ENCODE data around the gene GAS2. TPM values are rescaled to one million over a fixed set of nuclear protein-coding genes. Genes with fewer than 3 reads are reported as not detected.

Gene GAS2
- total and polyA plus RNA-seq, 2 donors (not counting 1 experiment from before 2014, with no cell fraction given): 0.27 to 1.2 TPM

GRCh38 chr11:22707119-22707899 is 40.9 kb downstream of the GAS2 start:
- Histone ChIP-seq H3K27ac (ENCODE audit: insufficient read depth, low read length) (no peak overlapping the region), H3K27me3 (ENCODE audit: control insufficient read depth, insufficient read depth, low read length) (no peaks in the 10 kb centered on the region), H3K79me2 (ENCODE audit: control insufficient read depth, insufficient read depth, low read length) (no peaks in the 10 kb centered on the region), H2AFZ (ENCODE audit: low read length) (no peak overlapping the region), H3K4me1 (ENCODE audit: control insufficient read depth, extremely low read depth, insufficient read depth, low read length) (no peaks in the 10 kb centered on the region), H3K4me2 (ENCODE audit: extremely low read depth, insufficient read depth, low read length) (no peak overlapping the region), H3K4me3 (replicated peaks in 1 of 4; ENCODE audit: control extremely low read depth in 1 of 4, insufficient read depth in 1 of 4, low read depth in 3 of 4, low read length in 4 of 4) (no peak overlapping the region), H4K20me1 (ENCODE audit: control insufficient read depth, extremely low read depth, insufficient read depth, low read length) (no peaks in the 10 kb centered on the region), H3K9ac (ENCODE audit: insufficient read depth, low read length) (no peak overlapping the region), H3K9me3 (ENCODE audit: control insufficient read depth, insufficient read depth, low read depth, low read length) (no peaks in the 10 kb centered on the region), H3K36me3 (ENCODE audit: control insufficient read depth, insufficient read depth, low read length) (no peaks in the 10 kb centered on the region)
- TF ChIP-seq CTCF (conservative IDR thresholded peaks at IDR 0.05 in 1 of 2, IDR thresholded peaks at IDR 0.05 in 1 of 2; ENCODE audit: low read depth in 1 of 2, low read length in 2 of 2) (no peak), EZH2 (IDR thresholded peaks at IDR 0.05; ENCODE audit: low read length, missing control alignments) (no peak)
- peak; percentile 8 to 47 for DNase-seq (ENCODE audit: low read depth in 2 of 2)

- H3K36me3 ChIP-seq (ENCODE audit: control insufficient read depth, insufficient read depth, low read length): no peaks in the 10 kb centered on the region
- H3K9me3 ChIP-seq (ENCODE audit: control insufficient read depth, insufficient read depth, low read depth, low read length): no peaks in the 10 kb centered on the region
- H4K20me1 ChIP-seq (ENCODE audit: control insufficient read depth, extremely low read depth, insufficient read depth, low read length): no peaks in the 10 kb centered on the region
- no peak overlapping the region for H3K9ac ChIP-seq (ENCODE audit: insufficient read depth, low read length)
- no peak overlapping the region for H2AFZ ChIP-seq (ENCODE audit: low read length)
- H3K79me2 ChIP-seq (ENCODE audit: control insufficient read depth, insufficient read depth, low read length): no peaks in the 10 kb centered on the region
- no peak for DNase-seq (ENCODE audit: low read depth in 2 of 2)
- no peaks in the 10 kb centered on the region for H3K4me1 ChIP-seq (ENCODE audit: control insufficient read depth, extremely low read depth, insufficient read depth, low read length)
- no peak for TF ChIP-seq CTCF (conservative IDR thresholded peaks at IDR 0.05 in 1 of 2, IDR thresholded peaks at IDR 0.05 in 1 of 2; ENCODE audit: low read depth in 1 of 2, low read length in 2 of 2)
- no peak for TF ChIP-seq EZH2 (IDR thresholded peaks at IDR 0.05; ENCODE audit: low read length, missing control alignments)
- no peak overlapping the region for H3K4me3 ChIP-seq (replicated peaks in 1 of 4; ENCODE audit: control extremely low read depth in 1 of 4, insufficient read depth in 1 of 4, low read depth in 3 of 4, low read length in 4 of 4)
- H3K27ac ChIP-seq (ENCODE audit: insufficient read depth, low read length): no peak overlapping the region
- no peak overlapping the region for H3K4me2 ChIP-seq (ENCODE audit: extremely low read depth, insufficient read depth, low read length)
- H3K27me3 ChIP-seq (ENCODE audit: control insufficient read depth, insufficient read depth, low read length): no peaks in the 10 kb centered on the region
These were observed 44.8 kb downstream of the GAS2 start for GRCh38 chr11:22711071-22711770.

- Histone ChIP-seq H3K4me1 (ENCODE audit: control insufficient read depth, extremely low read depth, insufficient read depth, low read length) (no peaks in the 10 kb centered on the region), H3K27ac (ENCODE audit: insufficient read depth, low read length) (no peak overlapping the region), H3K27me3 (ENCODE audit: control insufficient read depth, insufficient read depth, low read length) (no peaks in the 10 kb centered on the region), H3K4me3 (replicated peaks in 1 of 4; ENCODE audit: control extremely low read depth in 1 of 4, insufficient read depth in 1 of 4, low read depth in 3 of 4, low read length in 4 of 4) (no peak overlapping the region), H2AFZ (ENCODE audit: low read length) (no peak overlapping the region), H3K79me2 (ENCODE audit: control insufficient read depth, insufficient read depth, low read length) (no peaks in the 10 kb centered on the region), H3K9ac (ENCODE audit: insufficient read depth, low read length) (no peak overlapping the region), H3K36me3 (ENCODE audit: control insufficient read depth, insufficient read depth, low read length) (no peaks in the 10 kb centered on the region), H3K9me3 (ENCODE audit: control insufficient read depth, insufficient read depth, low read depth, low read length) (no peaks in the 10 kb centered on the region), H3K4me2 (ENCODE audit: extremely low read depth, insufficient read depth, low read length) (no peak overlapping the region), H4K20me1 (ENCODE audit: control insufficient read depth, extremely low read depth, insufficient read depth, low read length) (no peaks in the 10 kb centered on the region)
- TF ChIP-seq EZH2 (IDR thresholded peaks at IDR 0.05; ENCODE audit: low read length, missing control alignments): no peak
- no peak for TF ChIP-seq CTCF (conservative IDR thresholded peaks at IDR 0.05 in 1 of 2, IDR thresholded peaks at IDR 0.05 in 1 of 2; ENCODE audit: low read depth in 1 of 2, low read length in 2 of 2)
- no peak for DNase-seq (ENCODE audit: low read depth in 2 of 2)
These were observed 45.5 kb downstream of the GAS2 start for GRCh38 chr11:22711880-22712279.

Data from fibroblast of lung (primary cell).